GM12878 (cell line): Measurements from ENCODE around the gene PLEKHA7. TPM values are rescaled to one million over a fixed set of nuclear protein-coding genes. Genes with fewer than 3 reads are reported as not detected.

Source experiments
- ATAC-seq: fragments of 200-7000 bp; cut with Tn5 transposase; 3 replicates; pipeline ENCODE4 v1.9.1; 2020; ENCODE audit warnings: mild to moderate bottlenecking, moderate library complexity
- BruUV-seq: library from RNA; stranded (reverse); fragments of 400-500 nt; replicated peaks from 2 replicates; lab custom pipeline; 2021; lab: Mats Ljungman, UMichigan
- CTCF ChIA-PET: fragments of 300-600 bp; sonication (Branson Sonifier 250); formaldehyde crosslinking; extraction: SDS; loops from one replicate; lab custom pipeline; 2021; ENCODE audit warnings: inconsistent platforms; lab: Yijun Ruan, JAX
- POLR2A ChIA-PET: fragments of 350-600 bp; formaldehyde crosslinking; extraction: SDS; loops from one replicate; lab custom pipeline; 2021; ENCODE audit warnings: inconsistent platforms; lab: Charles Lee
- RAD21 ChIA-PET: fragments of 300-600 bp; sonication (Branson Sonifier 250); formaldehyde crosslinking; loops from one replicate; lab custom pipeline; 2023; ENCODE audit warnings: antibody characterized with exemption; ENCODE audit not compliant: unreplicated experiment; lab: Charles Lee
- SMC1A ChIA-PET: fragments of 300-600 bp; sonication (Branson Sonifier 250); formaldehyde crosslinking; loops from one replicate; lab custom pipeline; 2023; ENCODE audit not compliant: unreplicated experiment, uncharacterized antibody; lab: Charles Lee
- DNase-seq: peaks from one replicate; pipeline ENCODE4 v3.0.0-alpha.2; 2011; ENCODE audit warnings: low read depth, low spot score
- FAIRE-seq: peaks from 3 replicates; lab custom pipeline; 2011; peaks lifted over from hg19 to GRCh38; lab: Jason Lieb, UNC
- H2AFZ ChIP-seq: 2 replicates; pipeline ENCODE4 v1.6.0; 2011; ENCODE audit warnings: low read depth, low read length, control low read depth; ENCODE audit not compliant: control insufficient read depth
- H3K27ac ChIP-seq: 2 replicates; pipeline ENCODE4 v1.5.1; 2011; ENCODE audit warnings: control low read depth; ENCODE audit not compliant: control insufficient read depth, insufficient read depth
- H3K27me3 ChIP-seq, 2 experiments: replicated peaks in 1 of 2; 2 replicates each; pipeline versions ENCODE4 v1.6.0 to v1.6.1; 2011; ENCODE audit warnings: low read length in 1 of 2; ENCODE audit not compliant: control insufficient read depth in 2 of 2, insufficient read depth in 2 of 2
- H3K36me3 ChIP-seq, 2 experiments: 2 replicates each; pipeline ENCODE4 v1.5.1; 2011; ENCODE audit warnings: low read length in 1 of 2; ENCODE audit not compliant: control insufficient read depth in 2 of 2, insufficient read depth in 2 of 2
- H3K4me1 ChIP-seq: 2 replicates; pipeline ENCODE4 v1.6.1; 2011; ENCODE audit warnings: mild to moderate bottlenecking, low read length, moderate library complexity, mixed read lengths; ENCODE audit not compliant: control insufficient read depth, insufficient read depth
- H3K4me2 ChIP-seq: 2 replicates; pipeline ENCODE4 v1.6.0; 2011; ENCODE audit warnings: control low read depth; ENCODE audit not compliant: control insufficient read depth, insufficient read depth
- H3K4me3 ChIP-seq: fragments of 200-600 bp; sonication (generic); 2 replicates; pipeline ENCODE4 v1.5.1; 2016
- H3K79me2 ChIP-seq: 2 replicates; pipeline ENCODE4 v1.6.0; 2011; ENCODE audit warnings: low read length; ENCODE audit not compliant: control insufficient read depth, insufficient read depth
- H3K9ac ChIP-seq: 2 replicates; pipeline ENCODE4 v1.8.0; 2011; ENCODE audit warnings: low read length, control low read depth, mixed read lengths; ENCODE audit not compliant: control insufficient read depth, insufficient read depth
- H3K9me3 ChIP-seq: replicated peaks from 3 replicates; pipeline ENCODE4 v1.5.1; 2011; ENCODE audit warnings: mild to moderate bottlenecking, low read length; ENCODE audit not compliant: control insufficient read depth, insufficient read depth
- H4K20me1 ChIP-seq: 2 replicates; pipeline ENCODE4 v1.6.0; 2011; ENCODE audit not compliant: control insufficient read depth, insufficient read depth
- FOXM1 ChIP-seq: IDR thresholded peaks from 2 replicates; pipeline ENCODE4 v1.6.1; 2012; ENCODE audit warnings: low read depth, mild to moderate bottlenecking, inconsistent platforms, low read length, moderate library complexity
- IKZF1 ChIP-seq: fragments of 450-650 bp; conservative IDR thresholded peaks from 2 replicates; pipeline ENCODE4 v1.6.1; 2017; ENCODE audit warnings: antibody characterized with exemption, mild to moderate bottlenecking
- MEF2B ChIP-seq: fragments of 450-650 bp; IDR thresholded peaks from 2 replicates; pipeline ENCODE4 v1.6.1; 2018; ENCODE audit warnings: mild to moderate bottlenecking, moderate library complexity; ENCODE audit not compliant: partially characterized antibody, poor library complexity, severe bottlenecking
- RUNX3 ChIP-seq: IDR thresholded peaks from 2 replicates; pipeline ENCODE4 v1.6.1; 2012; ENCODE audit warnings: low read length, inconsistent platforms
- TARDBP ChIP-seq: IDR thresholded peaks from 2 replicates; pipeline ENCODE4 v1.6.1; 2016; ENCODE audit warnings: borderline replicate concordance
- TCF12 ChIP-seq: IDR thresholded peaks from 2 replicates; pipeline ENCODE4 v1.6.1; 2011; ENCODE audit warnings: low read depth, mild to moderate bottlenecking, low read length
- WGBS: methylation state at CpG from one replicate; pipeline ENCODE4 v1.1.6; 2016; ENCODE audit warnings: low lambda C conversion rate; ENCODE audit not compliant: insufficient replicate concordance, insufficient coverage; ENCODE audit errors: missing lambda C conversion rate; 5-methylcytosine and 5-hydroxymethylcytosine counted together
- in situ Hi-C: fragments of 300-500 bp; cut with MboI; formaldehyde crosslinking; loops from 9 replicates; pipeline ENCODE4 v1.14.3; 2018; ENCODE audit warnings: mixed read lengths
- intact Hi-C: fragments of 100-400 bp; cut with micrococcal nuclease; formaldehyde crosslinking; loops from one replicate; pipeline ENCODE4 v1.14.2; 2022; ENCODE audit not compliant: unreplicated experiment
- polyA plus RNA-seq, 11 experiments: library from polyadenylated mRNA; depleted of rRNA in 4 of 11; unstranded in 6 of 11; stranded (reverse) in 5 of 11; fragments of >200 nt; fragmentation: Nextera tagmentation in 4 of 11; fragmentation: Illumina TruSeq in 1 of 11; extraction: Ambion mirVana in 4 of 11; extraction: Trizol in 1 of 11; gene quantifications; 1 replicate in 1 of 11; 2 replicates in 10 of 11; pipeline versions ENCODE4 v1.2.1 to v1.2.3, GENCODE V29; 2011 to 2016; ENCODE audit warnings: inconsistent platforms in 2 of 11, missing spikeins in 2 of 11, low read depth in 1 of 11
- total RNA-seq, 4 experiments: library from RNA; depleted of rRNA in 3 of 4; stranded (reverse); fragments of >200 nt in 3 of 4; fragmentation: Illumina TruSeq in 1 of 4; extraction: Trizol in 1 of 4; gene quantifications; 2 replicates each; pipeline versions ENCODE4 v1.2.1 to v1.2.3, GENCODE V29; 2013 to 2021
- TF ChIP-seq, protein P1 (sequence below): IDR thresholded peaks from 2 replicates; pipeline ENCODE4 v1.6.1; 2012; ENCODE audit warnings: improper control_type of control experiment, low read depth, low read length; ENCODE audit not compliant: insufficient replicate concordance

The PLEKHA7 gene
- total and polyA plus RNA-seq, 10 of the 15 experiments (the other 5 are each of a cell fraction or from before 2014, with no cell fraction given): 0.45 to 5.3 (median 2.1) TPM

DNA sequence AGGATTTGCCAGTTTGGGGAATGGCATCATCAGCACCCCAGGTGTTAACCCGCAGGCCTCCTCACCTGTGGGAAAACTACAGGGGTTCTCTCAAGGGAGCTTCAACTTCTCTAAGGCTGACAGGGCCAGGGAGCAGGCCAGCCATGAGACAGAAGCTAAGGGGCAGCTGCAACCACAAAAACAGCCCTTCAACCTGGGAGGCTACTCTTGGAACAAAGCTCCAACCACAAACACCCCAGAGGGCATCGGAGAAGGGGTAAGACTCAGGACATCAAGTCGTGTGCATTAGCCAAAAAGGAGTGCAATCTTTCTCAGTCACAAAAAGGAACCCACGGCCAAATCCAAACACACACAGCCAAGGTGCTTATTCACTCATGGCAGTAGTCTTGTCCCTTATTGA, 103.0 kb downstream of the PLEKHA7 start:
- Histone ChIP-seq H3K9me3 (no peaks in the 10 kb centered on the region; the same call in 2 of the 3 replicates), H3K9ac (no peak overlapping the region), H3K4me1 (peaks cover 25% of the 10 kb centered on the region), H4K20me1 (no peaks in the 10 kb centered on the region), H3K79me2 (no peaks in the 10 kb centered on the region)
- BruUV-seq: no TSS peak
- CTCF ChIA-PET: interaction anchor here (1.6 to 3.6 kb wide), 9 partner anchors 9 to 126 kb away, joined by 3 to 22 read pairs (median 6); no protein-coding TSS in a partner anchor
- intact Hi-C loops: no loop called here
- POLR2A ChIA-PET: interaction anchor here (0.6 to 3.2 kb wide), 5 partner anchors 9 to 1470 kb away, joined by 3 to 21 read pairs (median 4); no protein-coding TSS in a partner anchor
- no peak for DNase-seq
- 62% methylated on average over 4 of the region's 4 CpGs for WGBS
- peak; percentile 17 for ATAC-seq
- 0 out of 2 replicates have a peak, but pooled peaks have one; percentile 13 for TF ChIP-seq IKZF1
- peak; percentile 14 for TF ChIP-seq MEF2B
- 0 out of 2 replicates have a peak, but pooled peaks have one; percentile 28 for TF ChIP-seq RUNX3
- no peak for TF ChIP-seq TARDBP
- TF ChIP-seq, all 136 proteins: peak for 3
- RAD21 ChIA-PET: interaction anchor here (2.3 to 4.2 kb wide), 4 partner anchors 9 to 152 kb away, joined by 6 to 26 read pairs (median 18); no protein-coding TSS in a partner anchor
- Histone ChIP-seq H3K4me3 (no peak overlapping the region), H3K27ac (no peak overlapping the region), H2AFZ (no peak overlapping the region), H3K36me3 (no peaks in the 10 kb centered on the region), H3K4me2 (no peak overlapping the region; the same call in 1 of the 2 replicates), H3K27me3 (no peaks in the 10 kb centered on the region)
- FAIRE-seq: no peak
- SMC1A ChIA-PET: interaction anchor here (0.6 to 4.7 kb wide), 9 partner anchors 9 to 597 kb away, joined by 3 to 58 read pairs (median 5); no protein-coding TSS in a partner anchor
- in situ Hi-C loops: no loop called here

- WGBS: 19% methylated on average over 3 of the region's 3 CpGs
- no peaks in the 10 kb centered on the region for H3K79me2 ChIP-seq
- peak; percentile 20; the same call in 1 of the 2 replicates for TF ChIP-seq FOXM1
- 0 out of 2 replicates have a peak, but pooled peaks have one; percentile 56 for TF ChIP-seq TCF12
- TF ChIP-seq, protein P1, sequence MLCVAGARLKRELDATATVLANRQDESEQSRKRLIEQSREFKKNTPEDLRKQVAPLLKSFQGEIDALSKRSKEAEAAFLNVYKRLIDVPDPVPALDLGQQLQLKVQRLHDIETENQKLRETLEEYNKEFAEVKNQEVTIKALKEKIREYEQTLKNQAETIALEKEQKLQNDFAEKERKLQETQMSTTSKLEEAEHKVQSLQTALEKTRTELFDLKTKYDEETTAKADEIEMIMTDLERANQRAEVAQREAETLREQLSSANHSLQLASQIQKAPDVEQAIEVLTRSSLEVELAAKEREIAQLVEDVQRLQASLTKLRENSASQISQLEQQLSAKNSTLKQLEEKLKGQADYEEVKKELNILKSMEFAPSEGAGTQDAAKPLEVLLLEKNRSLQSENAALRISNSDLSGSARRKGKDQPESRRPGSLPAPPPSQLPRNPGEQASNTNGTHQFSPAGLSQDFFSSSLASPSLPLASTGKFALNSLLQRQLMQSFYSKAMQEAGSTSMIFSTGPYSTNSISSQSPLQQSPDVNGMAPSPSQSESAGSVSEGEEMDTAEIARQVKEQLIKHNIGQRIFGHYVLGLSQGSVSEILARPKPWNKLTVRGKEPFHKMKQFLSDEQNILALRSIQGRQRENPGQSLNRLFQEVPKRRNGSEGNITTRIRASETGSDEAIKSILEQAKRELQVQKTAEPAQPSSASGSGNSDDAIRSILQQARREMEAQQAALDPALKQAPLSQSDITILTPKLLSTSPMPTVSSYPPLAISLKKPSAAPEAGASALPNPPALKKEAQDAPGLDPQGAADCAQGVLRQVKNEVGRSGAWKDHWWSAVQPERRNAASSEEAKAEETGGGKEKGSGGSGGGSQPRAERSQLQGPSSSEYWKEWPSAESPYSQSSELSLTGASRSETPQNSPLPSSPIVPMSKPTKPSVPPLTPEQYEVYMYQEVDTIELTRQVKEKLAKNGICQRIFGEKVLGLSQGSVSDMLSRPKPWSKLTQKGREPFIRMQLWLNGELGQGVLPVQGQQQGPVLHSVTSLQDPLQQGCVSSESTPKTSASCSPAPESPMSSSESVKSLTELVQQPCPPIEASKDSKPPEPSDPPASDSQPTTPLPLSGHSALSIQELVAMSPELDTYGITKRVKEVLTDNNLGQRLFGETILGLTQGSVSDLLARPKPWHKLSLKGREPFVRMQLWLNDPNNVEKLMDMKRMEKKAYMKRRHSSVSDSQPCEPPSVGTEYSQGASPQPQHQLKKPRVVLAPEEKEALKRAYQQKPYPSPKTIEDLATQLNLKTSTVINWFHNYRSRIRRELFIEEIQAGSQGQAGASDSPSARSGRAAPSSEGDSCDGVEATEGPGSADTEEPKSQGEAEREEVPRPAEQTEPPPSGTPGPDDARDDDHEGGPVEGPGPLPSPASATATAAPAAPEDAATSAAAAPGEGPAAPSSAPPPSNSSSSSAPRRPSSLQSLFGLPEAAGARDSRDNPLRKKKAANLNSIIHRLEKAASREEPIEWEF: no peak
Observed at GRCh38 chr11:16909359-16910035, 104.7 kb downstream of the PLEKHA7 start.

More at GRCh38 chr11:16909359-16910035, 104.7 kb downstream of the PLEKHA7 start:
- Histone ChIP-seq H3K9me3 (no peaks in the 10 kb centered on the region), H3K4me2 (peak overlapping the region; percentile 21), H4K20me1 (no peaks in the 10 kb centered on the region), H3K4me3 (no peak overlapping the region), H2AFZ (peak overlapping the region; percentile 22), H3K27me3 (no peaks in the 10 kb centered on the region), H3K9ac (no peak overlapping the region), H3K4me1 (peaks cover 30% of the 10 kb centered on the region), H3K27ac (peak overlapping the region; percentile 45), H3K36me3 (no peaks in the 10 kb centered on the region)
- in situ Hi-C loops: no loop called here
- ATAC-seq (peak; percentile 83), DNase-seq (peak; percentile 53), FAIRE-seq (peak; percentile 78)
- POLR2A ChIA-PET: interaction anchor here (0.5 to 3.2 kb wide), 5 partner anchors 7 to 547 kb away, joined by 3 to 21 read pairs (median 5); no protein-coding TSS in a partner anchor
- CTCF ChIA-PET: interaction anchor here (1.2 to 3.6 kb wide), 9 partner anchors 8 to 154 kb away, joined by 3 to 22 read pairs (median 4); no protein-coding TSS in a partner anchor
- no TSS peak for BruUV-seq
- intact Hi-C loops: no loop called here
- SMC1A ChIA-PET: interaction anchor here (0.7 to 4.7 kb wide), 8 partner anchors 7 to 124 kb away, joined by 3 to 58 read pairs (median 8); no protein-coding TSS in a partner anchor
- RAD21 ChIA-PET: interaction anchor here (0.5 to 4.2 kb wide), 8 partner anchors 8 to 445 kb away, joined by 3 to 26 read pairs (median 4); no protein-coding TSS in a partner anchor
